Measurements from ENCODE around the gene PLCH1. TPM values are rescaled to one million over a fixed set of nuclear protein-coding genes. Genes with fewer than 3 reads are reported as not detected.

Gene PLCH1
- total RNA-seq, 1 donor from 2014 or later, result 32.0 TPM

- peaks cover 2% of the 10 kb centered on the region for H3K27me3 Mint-ChIP-seq (ENCODE audit: insufficient read depth, low read depth)
- Histone ChIP-seq H3K4me3 (no peak overlapping the region), H2AFZ (replicated peaks) (no peak overlapping the region), H3K4me1 (peaks cover 45% of the 10 kb centered on the region), H4K20me1 (ENCODE audit: low read depth) (peaks cover 3% of the 10 kb centered on the region), H3K27me3 (no peaks in the 10 kb centered on the region), H3F3A (ENCODE audit: low read depth) (peaks cover 21% of the 10 kb centered on the region), H3K36me3 (no peaks in the 10 kb centered on the region), H3K79me2 (ENCODE audit: low read depth) (peaks cover 95% of the 10 kb centered on the region), H3K9me3 (ENCODE audit: low read depth) (no peaks in the 10 kb centered on the region), H3K9ac (no peak overlapping the region), H3K27ac (no peak overlapping the region), H3K4me2 (no peak overlapping the region)
- H3K4me1 Mint-ChIP-seq, result peaks cover 60% of the 10 kb centered on the region
- no peak for DNase-seq (ENCODE audit: low spot score)
- peak; percentile 37 for TF ChIP-seq CTCF (IDR thresholded peaks at IDR 0.05)
- no peak for TF ChIP-seq EZH2phosphoT487 (IDR thresholded peaks at IDR 0.05)
- H3K27ac Mint-ChIP-seq, result peak overlapping the region; percentile 3
- H3K4me3 Mint-ChIP-seq, result no peak overlapping the region
- peaks cover 22% of the 10 kb centered on the region for H3K36me3 Mint-ChIP-seq
- peaks cover 8% of the 10 kb centered on the region for H3K9me3 Mint-ChIP-seq
Measured at GRCh38 chr3:155739154-155739553, 5.7 kb downstream of the PLCH1 start.

GRCh38 chr3:155738580-155739076 lies 6.2 kb downstream of the PLCH1 start:
- Histone ChIP-seq H3K9me3 (ENCODE audit: low read depth) (no peaks in the 10 kb centered on the region), H3K27ac (no peak overlapping the region), H4K20me1 (ENCODE audit: low read depth) (peaks cover 3% of the 10 kb centered on the region), H3K27me3 (no peaks in the 10 kb centered on the region), H3K4me1 (peaks cover 44% of the 10 kb centered on the region), H3K79me2 (ENCODE audit: low read depth) (peaks cover 95% of the 10 kb centered on the region), H3K36me3 (no peaks in the 10 kb centered on the region), H3K9ac (no peak overlapping the region), H3F3A (ENCODE audit: low read depth) (peaks cover 18% of the 10 kb centered on the region), H3K4me3 (no peak overlapping the region), H3K4me2 (peak overlapping the region; percentile 24), H2AFZ (replicated peaks) (no peak overlapping the region)
- peaks cover 26% of the 10 kb centered on the region for H3K36me3 Mint-ChIP-seq
- peaks cover 57% of the 10 kb centered on the region for H3K4me1 Mint-ChIP-seq
- TF ChIP-seq EZH2phosphoT487 (IDR thresholded peaks at IDR 0.05), result no peak
- no peak for TF ChIP-seq EZH2 (IDR thresholded peaks at IDR 0.05)
- no peak for TF ChIP-seq CTCF (IDR thresholded peaks at IDR 0.05)
- H3K9me3 Mint-ChIP-seq, result peaks cover 12% of the 10 kb centered on the region
- no peak overlapping the region for H3K4me3 Mint-ChIP-seq
- peaks cover 3% of the 10 kb centered on the region for H3K27me3 Mint-ChIP-seq (ENCODE audit: insufficient read depth, low read depth)
- H3K27ac Mint-ChIP-seq, result no peak overlapping the region
- DNase-seq (ENCODE audit: low spot score), result no peak

DNA sequence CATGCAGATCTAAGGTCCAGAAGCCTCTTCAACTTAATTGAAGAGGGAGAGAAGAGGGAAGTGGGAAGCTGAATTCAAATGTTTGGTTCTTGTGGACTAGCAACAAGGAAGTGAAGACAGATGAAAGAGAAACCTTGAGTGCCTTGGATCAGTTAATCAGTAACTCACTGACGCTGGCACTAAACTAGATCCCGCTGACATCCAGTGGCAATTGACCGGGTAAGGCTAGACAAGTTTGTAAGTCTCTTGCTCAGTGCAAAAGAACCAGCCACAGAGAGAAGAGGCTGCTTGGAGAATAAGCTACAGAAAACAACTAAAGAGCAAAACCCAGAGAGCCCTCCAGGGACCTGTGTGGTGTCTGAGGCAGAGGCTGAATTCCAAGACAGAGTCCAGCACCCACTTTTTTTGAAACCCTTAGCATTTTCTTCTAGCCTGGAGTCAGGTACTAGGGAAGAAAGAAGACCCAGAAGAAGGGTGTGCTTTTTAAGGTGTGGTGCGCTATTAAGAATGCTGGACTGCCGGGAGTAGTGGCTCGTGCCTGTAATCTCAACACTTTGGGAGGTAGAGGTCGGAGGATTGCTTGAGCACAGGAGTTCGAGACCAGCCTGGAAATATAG lies 6.9 kb downstream of the PLCH1 start:
- peaks cover 43% of the 10 kb centered on the region for H3K4me1 ChIP-seq
- no peaks in the 10 kb centered on the region for H3K27me3 ChIP-seq
- H3K79me2 ChIP-seq (ENCODE audit: low read depth), result peaks cover 95% of the 10 kb centered on the region
- no peaks in the 10 kb centered on the region for H3K36me3 ChIP-seq
- TF ChIP-seq CTCF (IDR thresholded peaks at IDR 0.05) (no peak), EZH2 (IDR thresholded peaks at IDR 0.05) (no peak), EZH2phosphoT487 (IDR thresholded peaks at IDR 0.05) (no peak)
- no peak overlapping the region for H3K4me3 ChIP-seq
- Mint-ChIP-seq H3K27me3 (ENCODE audit: insufficient read depth, low read depth) (peaks cover 4% of the 10 kb centered on the region), H3K9me3 (peaks cover 19% of the 10 kb centered on the region), H3K4me1 (peaks cover 52% of the 10 kb centered on the region), H3K4me3 (peak overlapping the region; percentile 53), H3K27ac (peak overlapping the region; percentile 85), H3K36me3 (peaks cover 33% of the 10 kb centered on the region)
- no peak overlapping the region for H3K9ac ChIP-seq
- no peaks in the 10 kb centered on the region for H3K9me3 ChIP-seq (ENCODE audit: low read depth)
- DNase-seq (ENCODE audit: low spot score), result peak; percentile 15
- H3K27ac ChIP-seq, result peak overlapping the region; percentile 73
- H2AFZ ChIP-seq (replicated peaks), result no peak overlapping the region
- H4K20me1 ChIP-seq (ENCODE audit: low read depth), result peaks cover 3% of the 10 kb centered on the region
- H3K4me2 ChIP-seq, result peak overlapping the region; percentile 24
- peaks cover 17% of the 10 kb centered on the region for H3F3A ChIP-seq (ENCODE audit: low read depth)

All from neural progenitor cell (in vitro differentiated cells).